ENCODE data around the gene ERH. TPM values are rescaled to one million over a fixed set of nuclear protein-coding genes. Genes with fewer than 3 reads are reported as not detected.

Gene ERH
- total RNA-seq, 2 donors from 2014 or later, result 102 to 118 TPM

DNA sequence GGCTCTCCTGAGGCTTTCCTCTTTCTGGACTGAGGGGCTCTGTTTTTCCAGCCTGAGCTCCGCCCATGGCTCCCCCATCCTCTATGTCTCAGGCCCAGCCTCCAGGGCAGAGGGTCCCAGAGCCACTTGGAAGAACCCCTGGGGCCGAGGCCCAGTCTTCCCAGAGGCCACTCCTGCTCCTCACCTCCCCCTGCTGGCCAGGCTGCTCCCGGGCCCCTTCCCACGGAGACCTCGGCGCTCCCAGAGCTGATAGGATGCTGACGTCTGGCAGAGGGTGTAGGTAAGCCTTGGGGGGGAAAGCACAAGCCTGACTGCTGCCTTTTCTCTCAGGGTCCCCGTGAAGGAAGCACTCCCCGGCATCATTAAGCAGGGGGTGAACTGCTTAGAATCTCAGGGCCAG, 51.4 kb downstream of the ERH start:
- Mint-ChIP-seq H3K36me3 (ENCODE audit: low read depth) (peaks cover 2% of the 10 kb centered on the region), H3K4me1 (no peaks in the 10 kb centered on the region), H3K27me3 (peaks cover 52% of the 10 kb centered on the region), H3K27ac (no peak overlapping the region), H3K4me3 (no peak overlapping the region)
- ATAC-seq, result no peak
- no peaks in the 10 kb centered on the region for H3K9me3 ChIP-seq (ENCODE audit: control insufficient read depth, low read length, poor library complexity, severe bottlenecking)
- DNase-seq, result no peak

DNA sequence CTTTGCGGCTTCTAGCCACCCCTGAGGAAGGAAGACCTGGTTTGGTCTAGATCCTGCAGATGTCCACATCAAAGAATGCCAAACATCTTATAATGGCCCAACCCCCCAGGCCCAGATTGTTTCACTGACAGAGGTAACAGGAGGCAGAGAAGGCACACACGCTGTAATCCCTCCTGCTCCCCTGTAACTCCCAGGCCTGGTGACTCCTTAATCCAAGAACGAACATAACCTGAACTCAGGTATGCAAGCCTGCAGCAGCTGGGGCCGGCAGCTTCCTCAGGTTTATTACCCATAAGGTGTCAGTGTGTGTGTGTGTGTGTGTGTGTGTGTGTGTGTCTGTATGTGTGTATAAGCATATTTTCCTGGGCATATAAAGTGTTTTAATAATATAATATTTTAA, 52.7 kb downstream of the ERH start:
- DNase-seq (no peak), ATAC-seq (no peak)
- H3K27me3 Mint-ChIP-seq, result peaks cover 57% of the 10 kb centered on the region
- H3K4me3 Mint-ChIP-seq, result no peak overlapping the region
- no peaks in the 10 kb centered on the region for H3K4me1 Mint-ChIP-seq
- no peaks in the 10 kb centered on the region for H3K9me3 ChIP-seq (ENCODE audit: control insufficient read depth, low read length, poor library complexity, severe bottlenecking)
- no peaks in the 10 kb centered on the region for H3K36me3 Mint-ChIP-seq (ENCODE audit: low read depth)
- no peak overlapping the region for H3K27ac Mint-ChIP-seq

GRCh38 chr14:69344171-69344570, 53.9 kb downstream of the ERH start:
- H3K27ac Mint-ChIP-seq, result no peak overlapping the region
- H3K27me3 Mint-ChIP-seq, result peaks cover 50% of the 10 kb centered on the region
- no peaks in the 10 kb centered on the region for H3K9me3 ChIP-seq (ENCODE audit: control insufficient read depth, low read length, poor library complexity, severe bottlenecking)
- no peak for ATAC-seq
- H3K4me1 Mint-ChIP-seq, result no peaks in the 10 kb centered on the region
- H3K36me3 Mint-ChIP-seq (ENCODE audit: low read depth), result no peaks in the 10 kb centered on the region
- H3K4me3 Mint-ChIP-seq, result no peak overlapping the region
- DNase-seq, result no peak

DNA sequence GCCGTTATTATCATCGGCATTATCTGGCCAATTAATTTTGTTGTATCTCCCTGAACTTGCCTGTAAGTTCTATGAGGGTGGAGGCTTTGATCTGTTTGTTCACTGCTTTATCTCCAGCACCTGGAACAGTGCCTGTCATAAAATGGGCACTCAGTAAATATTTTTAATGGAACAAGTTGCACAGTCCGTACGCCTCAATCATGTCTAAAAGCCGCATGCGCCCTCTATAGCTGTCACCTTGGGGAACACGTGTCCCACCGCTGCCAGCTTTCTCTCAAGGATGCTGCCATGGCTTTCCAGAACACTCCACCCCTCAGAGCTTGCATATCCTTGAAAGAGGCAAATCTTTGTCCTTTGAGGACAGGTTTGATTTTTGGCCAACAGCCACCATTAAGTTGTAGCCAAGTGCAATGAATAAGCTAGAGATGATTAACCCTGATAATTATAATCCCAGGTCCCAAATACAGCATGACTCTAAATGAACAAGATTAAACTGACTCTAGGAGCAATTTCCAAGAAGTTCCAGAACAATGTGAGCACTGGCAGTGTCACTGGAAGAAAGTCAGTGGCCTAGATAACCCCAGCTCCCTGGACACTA, 55.1 kb downstream of the ERH start:
- H3K9me3 ChIP-seq (ENCODE audit: control insufficient read depth, low read length, poor library complexity, severe bottlenecking), result no peaks in the 10 kb centered on the region
- Mint-ChIP-seq H3K36me3 (ENCODE audit: low read depth) (peaks cover 2% of the 10 kb centered on the region), H3K4me1 (no peaks in the 10 kb centered on the region), H3K27me3 (peaks cover 55% of the 10 kb centered on the region), H3K27ac (no peak overlapping the region), H3K4me3 (no peak overlapping the region)
- no peak for DNase-seq
- no peak for ATAC-seq

- no peaks in the 10 kb centered on the region for H3K9me3 ChIP-seq (ENCODE audit: control insufficient read depth, low read length, poor library complexity, severe bottlenecking)
- Mint-ChIP-seq H3K27me3 (peaks cover 64% of the 10 kb centered on the region), H3K27ac (no peak overlapping the region), H3K4me1 (no peaks in the 10 kb centered on the region), H3K4me3 (no peak overlapping the region), H3K36me3 (ENCODE audit: low read depth) (peaks cover 2% of the 10 kb centered on the region)
- ATAC-seq (no peak), DNase-seq (no peak)
Measured at GRCh38 chr14:69339426-69339825, 58.7 kb downstream of the ERH start.

DNA sequence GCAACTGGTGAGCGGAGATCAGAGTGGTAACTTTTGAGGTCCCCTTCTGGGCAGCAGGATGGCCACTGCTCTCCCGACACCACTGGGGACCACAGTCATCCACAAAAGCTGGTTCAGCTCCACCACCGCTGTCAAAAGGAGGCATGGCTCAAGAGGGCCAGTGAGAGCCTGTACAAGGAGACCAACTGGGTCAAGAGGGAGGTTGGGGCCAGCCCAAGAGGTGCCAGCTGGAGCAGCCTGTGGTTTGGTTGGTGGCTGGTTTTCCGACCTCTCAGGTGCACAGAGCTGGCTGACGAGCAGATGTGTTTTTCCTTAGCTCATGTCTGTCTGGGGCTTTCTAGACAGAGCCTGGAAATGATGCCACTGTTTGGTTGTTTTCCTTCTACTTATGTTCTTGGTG, 60.1 kb downstream of the ERH start:
- no peaks in the 10 kb centered on the region for H3K9me3 ChIP-seq (ENCODE audit: control insufficient read depth, low read length, poor library complexity, severe bottlenecking)
- H3K4me3 Mint-ChIP-seq, result no peak overlapping the region
- no peak for ATAC-seq
- H3K36me3 Mint-ChIP-seq (ENCODE audit: low read depth), result peaks cover 2% of the 10 kb centered on the region
- no peak for DNase-seq
- H3K4me1 Mint-ChIP-seq, result no peaks in the 10 kb centered on the region
- no peak overlapping the region for H3K27ac Mint-ChIP-seq
- H3K27me3 Mint-ChIP-seq, result peaks cover 66% of the 10 kb centered on the region

GRCh38 chr14:69335371-69335771, 62.7 kb downstream of the ERH start:
- H3K36me3 Mint-ChIP-seq (ENCODE audit: low read depth), result peaks cover 2% of the 10 kb centered on the region
- DNase-seq (no peak), ATAC-seq (no peak)
- H3K4me3 Mint-ChIP-seq, result no peak overlapping the region
- peaks cover 48% of the 10 kb centered on the region for H3K27me3 Mint-ChIP-seq
- H3K9me3 ChIP-seq (ENCODE audit: control insufficient read depth, low read length, poor library complexity, severe bottlenecking), result no peaks in the 10 kb centered on the region
- H3K27ac Mint-ChIP-seq, result no peak overlapping the region
- H3K4me1 Mint-ChIP-seq, result no peaks in the 10 kb centered on the region

- Mint-ChIP-seq H3K4me3 (no peak overlapping the region), H3K4me1 (no peaks in the 10 kb centered on the region), H3K27ac (no peak overlapping the region), H3K27me3 (peaks cover 48% of the 10 kb centered on the region), H3K36me3 (ENCODE audit: low read depth) (peaks cover 2% of the 10 kb centered on the region)
- ATAC-seq (no peak), DNase-seq (no peak)
- no peaks in the 10 kb centered on the region for H3K9me3 ChIP-seq (ENCODE audit: control insufficient read depth, low read length, poor library complexity, severe bottlenecking)
Measured at GRCh38 chr14:69334576-69334975, 63.5 kb downstream of the ERH start.

DNA sequence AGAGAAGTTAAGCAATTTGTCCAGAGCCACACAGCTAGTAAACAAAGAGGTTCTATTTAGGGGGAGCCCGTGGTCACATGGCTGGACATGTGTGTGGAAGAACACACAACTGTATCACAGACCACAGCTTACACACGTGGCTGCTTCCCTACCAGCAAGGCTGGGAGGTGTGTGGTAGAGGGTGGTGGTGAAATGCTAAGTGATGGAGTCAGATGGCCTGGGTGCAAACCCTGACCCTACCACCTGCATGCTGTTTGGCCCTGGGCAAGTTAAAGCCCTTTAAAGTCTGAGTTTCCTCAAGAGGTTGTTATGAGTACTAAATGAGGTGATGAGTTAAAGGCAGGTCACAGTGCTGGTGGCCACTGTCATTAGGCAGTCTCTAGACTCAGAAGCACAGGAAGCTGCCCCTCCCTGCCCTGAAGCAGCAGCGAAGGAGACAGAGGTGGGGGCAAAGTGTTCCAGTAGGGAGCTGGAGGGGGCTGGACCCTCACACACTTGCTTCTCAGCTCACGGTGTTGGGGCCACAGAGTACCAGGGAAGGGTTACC, 64.2 kb downstream of the ERH start:
- ATAC-seq (no peak), DNase-seq (no peak)
- peaks cover 47% of the 10 kb centered on the region for H3K27me3 Mint-ChIP-seq
- H3K9me3 ChIP-seq (ENCODE audit: control insufficient read depth, low read length, poor library complexity, severe bottlenecking), result no peaks in the 10 kb centered on the region
- no peak overlapping the region for H3K4me3 Mint-ChIP-seq
- no peaks in the 10 kb centered on the region for H3K4me1 Mint-ChIP-seq
- H3K36me3 Mint-ChIP-seq (ENCODE audit: low read depth), result peaks cover 2% of the 10 kb centered on the region
- H3K27ac Mint-ChIP-seq, result no peak overlapping the region

- no peak overlapping the region for H3K27ac Mint-ChIP-seq
- H3K36me3 Mint-ChIP-seq (ENCODE audit: low read depth), result no peaks in the 10 kb centered on the region
- H3K4me3 Mint-ChIP-seq, result no peak overlapping the region
- no peaks in the 10 kb centered on the region for H3K4me1 Mint-ChIP-seq
- DNase-seq, result no peak
- H3K27me3 Mint-ChIP-seq, result peaks cover 41% of the 10 kb centered on the region
- H3K9me3 ChIP-seq (ENCODE audit: control insufficient read depth, low read length, poor library complexity, severe bottlenecking), result no peaks in the 10 kb centered on the region
- ATAC-seq, result no peak
Measured at GRCh38 chr14:69332782-69333395, 65.2 kb downstream of the ERH start.

GRCh38 chr14:69331206-69331605, 66.9 kb downstream of the ERH start:
- no peaks in the 10 kb centered on the region for H3K9me3 ChIP-seq (ENCODE audit: control insufficient read depth, low read length, poor library complexity, severe bottlenecking)
- H3K27ac Mint-ChIP-seq, result no peak overlapping the region
- H3K4me3 Mint-ChIP-seq, result no peak overlapping the region
- H3K27me3 Mint-ChIP-seq, result peaks cover 35% of the 10 kb centered on the region
- DNase-seq, result no peak
- H3K4me1 Mint-ChIP-seq, result no peaks in the 10 kb centered on the region
- no peaks in the 10 kb centered on the region for H3K36me3 Mint-ChIP-seq (ENCODE audit: low read depth)
- ATAC-seq, result no peak

Other genes starting within 250 kb of the ERH start
- gene DCAF5, start 245.2 kb downstream of the ERH start, total RNA-seq, result 10 to 100 TPM; 55.0 to 61.6 TPM
- gene EXD2, start 206.8 kb downstream of the ERH start, total RNA-seq, result 1 to 10 TPM; 4.6 to 5.1 TPM
- gene GALNT16, start 138.1 kb downstream of the ERH start, total RNA-seq, result under 1 TPM; 0.05 TPM
- gene SLC39A9, start 393 bp upstream of the ERH start, total RNA-seq, result 10 to 100 TPM; 27.6 to 31.0 TPM
- under 1 TPM; 0.70 to 0.99 TPM for gene PLEKHD1, start 86.4 kb upstream of the ERH start, total RNA-seq
- not detected for gene CCDC177, start 176.6 kb upstream of the ERH start, total RNA-seq
- 100 to 1,000 TPM in 1 of 2 donors, 10 to 100 TPM in 1; 94.7 to 101 TPM for gene SUSD6, start 213.3 kb upstream of the ERH start, total RNA-seq

Data from T-helper 17 cell (primary cell).